ENCODE measurements around the gene ZMYM4.

DNA sequence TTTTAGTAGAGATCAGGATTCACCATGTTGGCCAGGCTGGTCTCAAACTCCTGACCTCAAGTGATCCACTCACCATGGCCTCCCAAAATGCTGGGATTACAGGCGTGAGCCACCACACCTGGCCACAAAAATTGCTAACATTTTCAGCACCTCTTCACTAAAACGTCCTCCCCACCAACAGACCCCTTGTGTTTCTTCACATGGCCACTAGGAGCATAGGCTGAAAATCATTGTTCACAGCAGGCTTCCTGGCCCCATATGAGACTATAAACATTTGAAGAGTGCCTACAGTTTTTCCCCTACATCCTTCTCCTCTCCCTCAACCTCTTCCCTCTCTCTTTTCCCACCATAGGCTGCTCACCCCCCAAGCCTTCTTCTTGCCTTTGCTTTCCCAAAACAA, 47.5 kb upstream of the ZMYM4 start:
- TF ChIP-seq CTCF (IDR thresholded peaks at IDR 0.05) (no peak), EP300 (IDR thresholded peaks at IDR 0.05) (no peak), POLR2A (IDR thresholded peaks at IDR 0.05) (no peak), POLR2AphosphoS5 (IDR thresholded peaks at IDR 0.05) (no peak)
